ENCODE data around the gene USP32.

The USP32 gene

GRCh38 chr17:60401819-60402218, 9.9 kb upstream of the USP32 start:
- TF ChIP-seq CTCF (IDR thresholded peaks at IDR 0.05; ENCODE audit: control insufficient read depth, insufficient read depth, low read depth, low read length, missing control alignments) = no peak
- DNase-seq (ENCODE audit: low read depth) = no peak

GRCh38 chr17:60398227-60398959, 6.5 kb upstream of the USP32 start:
- no peak overlapping the region for H3K4me3 ChIP-seq (ENCODE audit: control insufficient read depth, low read depth, low read length)
- no peak for TF ChIP-seq CTCF (IDR thresholded peaks at IDR 0.05; ENCODE audit: control insufficient read depth, insufficient read depth, low read depth, low read length, missing control alignments)
- DNase-seq (ENCODE audit: low read depth) = no peak

More at GRCh38 chr17:60401819-60402218, 9.9 kb upstream of the USP32 start:
- no peak overlapping the region for H3K4me3 ChIP-seq (ENCODE audit: control insufficient read depth, low read depth, low read length)

- no peak overlapping the region for H3K4me3 ChIP-seq (ENCODE audit: control insufficient read depth, low read depth, low read length)
- DNase-seq (ENCODE audit: low read depth) = no peak
- TF ChIP-seq CTCF (IDR thresholded peaks at IDR 0.05; ENCODE audit: control insufficient read depth, insufficient read depth, low read depth, low read length, missing control alignments) = no peak
Measured at GRCh38 chr17:60396412-60396811, 4.5 kb upstream of the USP32 start.

- no peak for DNase-seq (ENCODE audit: low read depth)
- TF ChIP-seq CTCF (IDR thresholded peaks at IDR 0.05; ENCODE audit: control insufficient read depth, insufficient read depth, low read depth, low read length, missing control alignments) = no peak
- no peak overlapping the region for H3K4me3 ChIP-seq (ENCODE audit: control insufficient read depth, low read depth, low read length)
Measured at GRCh38 chr17:60395508-60396065, 3.7 kb upstream of the USP32 start.

- no peak for DNase-seq (ENCODE audit: low read depth)
- no peak for TF ChIP-seq CTCF (IDR thresholded peaks at IDR 0.05; ENCODE audit: control insufficient read depth, insufficient read depth, low read depth, low read length, missing control alignments)
Measured at GRCh38 chr17:60393840-60394723, 2.1 kb upstream of the USP32 start.

GRCh38 chr17:60392845-60393702, 1.1 kb upstream of the USP32 start:
- TF ChIP-seq CTCF (IDR thresholded peaks at IDR 0.05; ENCODE audit: control insufficient read depth, insufficient read depth, low read depth, low read length, missing control alignments) = no peak
- no peak for DNase-seq (ENCODE audit: low read depth)

More at GRCh38 chr17:60393840-60394723, 2.1 kb upstream of the USP32 start:
- H3K4me3 ChIP-seq (ENCODE audit: control insufficient read depth, low read depth, low read length) = no peak overlapping the region

More at GRCh38 chr17:60392845-60393702, 1.1 kb upstream of the USP32 start:
- H3K4me3 ChIP-seq (ENCODE audit: control insufficient read depth, low read depth, low read length) = peak overlapping the region; percentile 94

All from AG09309 (cell line).